K562 (cell line): ENCODE results near the gene ZNF382. TPM values are rescaled to one million over a fixed set of nuclear protein-coding genes. Genes with fewer than 3 reads are reported as not detected.

ENCODE experiments used
- ATAC-seq: fragments of 200-7000 bp; cut with Tn5 transposase; 3 replicates; pipeline ENCODE4 v1.9.1; 2020; ENCODE audit warnings: moderate library complexity
- BruUV-seq: library from RNA; stranded (reverse); fragments of 400-500 nt; replicated peaks from 2 replicates; lab custom pipeline; 2021; lab: Mats Ljungman, UMichigan
- CTCF ChIA-PET: fragments of 300-600 bp; formaldehyde crosslinking; extraction: SDS; loops from one replicate; lab custom pipeline; 2021; ENCODE audit warnings: low intra/inter-chr PET ratio; lab: Yijun Ruan, JAX
- POLR2A ChIA-PET: fragments of 300-600, 350-650 bp; sonication (Branson Sonifier 250); formaldehyde crosslinking; extraction: SDS; loops from one replicate; lab custom pipeline; 2021; ENCODE audit warnings: antibody characterized with exemption, inconsistent platforms; lab: Yijun Ruan, JAX
- DNase-seq, 4 experiments: peaks; one replicate each; pipeline versions ENCODE4 v3.0.0 to v3.0.0-alpha.2; 2011 to 2018; ENCODE audit warnings: low spot score in 3 of 4, mixed read lengths in 3 of 4; ENCODE audit errors: extremely low read depth in 1 of 4
- FAIRE-seq: peaks from 2 replicates; lab custom pipeline; 2011; peaks lifted over from hg19 to GRCh38; lab: Jason Lieb, UNC
- H2AFZ ChIP-seq: 2 replicates; pipeline ENCODE4 v1.6.0; 2011; ENCODE audit warnings: low read depth, low read length, control low read depth, inconsistent platforms
- H3K27ac ChIP-seq: fragments of 200-600 bp; 3 replicates; pipeline ENCODE4 v1.8.0; 2011; ENCODE audit warnings: low read depth, mild to moderate bottlenecking, control low read depth, inconsistent platforms, low read length, moderate library complexity, mixed read lengths; ENCODE audit errors: extremely low read depth
- H3K27me3 ChIP-seq, 2 experiments: fragments of 300-600 bp in 1 of 2; 2 replicates in 1 of 2; 3 replicates in 1 of 2; pipeline versions ENCODE4 v1.6.0 to v1.8.0; 2011; ENCODE audit warnings: inconsistent platforms in 2 of 2, low read length in 2 of 2, mild to moderate bottlenecking in 1 of 2, mixed read lengths in 1 of 2, moderate library complexity in 1 of 2; ENCODE audit not compliant: control insufficient read depth in 2 of 2, insufficient read depth in 2 of 2
- H3K36me3 ChIP-seq: fragments of 300-600 bp; 3 replicates; pipeline ENCODE4 v1.8.0; 2011; ENCODE audit warnings: mild to moderate bottlenecking, low read length, inconsistent platforms; ENCODE audit not compliant: control insufficient read depth, insufficient read depth
- H3K4me1 ChIP-seq, 2 experiments: fragments of 200-600 bp in 1 of 2; replicated peaks in 1 of 2; 2 replicates in 1 of 2; 3 replicates in 1 of 2; pipeline versions ENCODE4 v1.5.1 to v1.8.0; 2011; ENCODE audit warnings: inconsistent platforms in 2 of 2, low read length in 2 of 2, mild to moderate bottlenecking in 1 of 2, mixed read lengths in 1 of 2, moderate library complexity in 1 of 2; ENCODE audit not compliant: control insufficient read depth in 2 of 2, insufficient read depth in 2 of 2
- H3K4me2 ChIP-seq: 2 replicates; pipeline ENCODE4 v1.6.1; 2011; ENCODE audit warnings: low read length, control low read depth, inconsistent platforms, mixed read lengths; ENCODE audit not compliant: insufficient read depth
- H3K4me3 ChIP-seq: fragments of 200-600 bp; sonication (generic), shearing (Covaris generic); 2 replicates; pipeline ENCODE4 v1.5.1; 2016; ENCODE audit warnings: control low read depth, inconsistent platforms
- H3K79me2 ChIP-seq: fragments of 200-600 bp; 3 replicates; pipeline ENCODE4 v1.8.0; 2011; ENCODE audit warnings: low read length, inconsistent platforms; ENCODE audit not compliant: control insufficient read depth, insufficient read depth
- H3K9ac ChIP-seq, 2 experiments: 2 replicates each; pipeline versions ENCODE4 v1.6.0 to v1.6.1; 2011; ENCODE audit warnings: low read depth in 2 of 2, low read length in 2 of 2, control low read depth in 1 of 2, inconsistent platforms in 1 of 2, mild to moderate bottlenecking in 1 of 2, mixed read lengths in 1 of 2; ENCODE audit not compliant: insufficient read depth in 1 of 2
- H3K9me1 ChIP-seq: one replicate; pipeline ENCODE4 v1.6.0; 2011; ENCODE audit warnings: inconsistent platforms, mild to moderate bottlenecking, low read length, moderate library complexity; ENCODE audit not compliant: control insufficient read depth, insufficient read depth
- H3K9me3 ChIP-seq: replicated peaks from 2 replicates; pipeline ENCODE4 v1.5.1; 2011; ENCODE audit warnings: low read depth, low read length, inconsistent platforms; ENCODE audit not compliant: control insufficient read depth, insufficient read depth
- H4K20me1 ChIP-seq: replicated peaks from 2 replicates; pipeline ENCODE4 v1.6.1; 2011; ENCODE audit warnings: low read length, inconsistent platforms, mixed read lengths; ENCODE audit not compliant: control insufficient read depth, insufficient read depth
- FOSL1 ChIP-seq: fragments of 200-800 bp; sonication (Bioruptor generic); conservative IDR thresholded peaks from 2 replicates; pipeline ENCODE4 v1.6.1; 2016; ENCODE audit warnings: missing genetic modification characterization, missing compliant biosample characterization
- GATAD2B ChIP-seq: fragments of 450-650 bp; IDR thresholded peaks from 2 replicates; pipeline ENCODE4 v1.6.1; 2017; ENCODE audit warnings: mild to moderate bottlenecking, borderline replicate concordance
- MAFF ChIP-seq: IDR thresholded peaks from 2 replicates; pipeline ENCODE4 v1.6.1; 2012; ENCODE audit warnings: low read length, improper control_type of control experiment
- MIER1 ChIP-seq: fragments of 450-650 bp; IDR thresholded peaks from 2 replicates; pipeline ENCODE4 v1.6.1; 2016; ENCODE audit warnings: antibody characterized with exemption, mild to moderate bottlenecking, low read depth
- NFIC ChIP-seq: fragments of 450-650 bp; IDR thresholded peaks from 2 replicates; pipeline ENCODE4 v1.6.1; 2017; ENCODE audit warnings: mild to moderate bottlenecking, inconsistent platforms
- TCF15 ChIP-seq: fragments of 250-450 bp; sonication (Bioruptor Pico); IDR thresholded peaks from 2 replicates; pipeline ENCODE4 v1.8.0; 2022; ENCODE audit warnings: moderate library complexity, mild to moderate bottlenecking, inconsistent platforms
- TCF7L2 ChIP-seq: fragments of 150-350 bp; IDR thresholded peaks from 2 replicates; pipeline ENCODE4 v1.6.1; 2016; ENCODE audit warnings: low read depth, mild to moderate bottlenecking, low read length, moderate library complexity
- ZNF395 ChIP-seq: fragments of 200-800 bp; sonication (Bioruptor generic); IDR thresholded peaks from 2 replicates; pipeline ENCODE4 v1.6.1; 2017; ENCODE audit warnings: missing genetic modification characterization, missing compliant biosample characterization
- ZNF57 ChIP-seq: fragments of 450-650 bp; formaldehyde crosslinking; IDR thresholded peaks from 2 replicates; pipeline ENCODE4 v1.4.0; 2020; ENCODE audit warnings: mild to moderate bottlenecking, moderate library complexity
- ZNF780A ChIP-seq: fragments of 250-450 bp; sonication (Bioruptor Pico); IDR thresholded peaks from 2 replicates; pipeline ENCODE4 v1.5.0; 2021; ENCODE audit warnings: mild to moderate bottlenecking
- WGBS: fragments of 100-300 bp; shearing (Covaris generic); methylation state at CpG from one replicate; pipeline ENCODE4 v1.1.6; 2016; ENCODE audit warnings: low coverage, mixed read lengths; ENCODE audit not compliant: insufficient coverage; ENCODE audit errors: missing lambda C conversion rate; 5-methylcytosine and 5-hydroxymethylcytosine counted together
- in situ Hi-C: fragments of 300-500 bp; cut with MboI; formaldehyde crosslinking; loops from 4 replicates; pipeline ENCODE4 v1.15.0; 2018; ENCODE audit warnings: inconsistent platforms, mixed read lengths
- intact Hi-C: fragments of 100-400 bp; cut with micrococcal nuclease; formaldehyde crosslinking; loops from 2 replicates; pipeline ENCODE4 v1.14.2; 2022
- polyA plus RNA-seq, 8 experiments: library from polyadenylated mRNA; depleted of rRNA in 4 of 8; stranded (reverse) in 5 of 8; unstranded in 3 of 8; fragments of >200 nt; fragmentation: Nextera tagmentation in 2 of 8; fragmentation: Illumina TruSeq in 1 of 8; extraction: Ambion mirVana in 2 of 8; extraction: Trizol in 1 of 8; gene quantifications; 2 replicates each; pipeline versions ENCODE4 v1.2.1 to v1.2.3, GENCODE V29; 2011 to 2014; ENCODE audit warnings: inconsistent platforms in 1 of 8, missing spikeins in 1 of 8
- total RNA-seq, 7 experiments: library from RNA; depleted of rRNA in 6 of 7; stranded (reverse); fragments of >200 nt in 6 of 7; fragmentation: Illumina TruSeq in 2 of 7; extraction: Trizol in 2 of 7; gene quantifications; 2 replicates each; pipeline versions ENCODE4 v1.2.1 to v1.2.3, GENCODE V29; 2011 to 2021; ENCODE audit warnings: low replicate concordance in 1 of 7
- TF ChIP-seq, protein P1 (sequence below): fragments of 450-650 bp; IDR thresholded peaks from 2 replicates; pipeline ENCODE4 v1.6.1; 2016; ENCODE audit warnings: low read depth, mild to moderate bottlenecking, moderate library complexity
- TF ChIP-seq, protein P2 (sequence below): fragments of 450-650 bp; formaldehyde crosslinking; IDR thresholded peaks from 2 replicates; pipeline ENCODE4 v1.4.0; 2020; ENCODE audit warnings: mild to moderate bottlenecking

Gene ZNF382
- total and polyA plus RNA-seq, 9 of the 15 experiments (the other 6 are each of a cell fraction or from before 2014, with no cell fraction given): 0.04 to 0.27 (median 0.16) TPM; not detected in 5

GRCh38 chr19:36564391-36564790 lies 40.7 kb upstream of the ZNF382 start:
- Histone ChIP-seq H3K9me1 (no peaks in the 10 kb centered on the region), H3K4me3 (no peak overlapping the region), H3K9ac (no peak overlapping the region), H3K36me3 (peaks cover 26% of the 10 kb centered on the region; the same call in 2 of the 3 replicates), H3K79me2 (peaks cover 34% of the 10 kb centered on the region; the same call in 2 of the 3 replicates), H3K9me3 (peaks cover 2% of the 10 kb centered on the region), H3K27me3 (no peaks in the 10 kb centered on the region), H3K4me1 (no peaks in the 10 kb centered on the region; a peak in 1 of 5 replicates), H4K20me1 (no peaks in the 10 kb centered on the region), H2AFZ (no peak overlapping the region)
- no peak for FAIRE-seq
- WGBS: 100% methylated on average over 1 of the region's 1 CpG
- DNase-seq: no peak
- no peak for TF ChIP-seq MAFF
- TF ChIP-seq, all 486 proteins: peak for 0
- ChIA-PET CTCF (no interaction called here), POLR2A (interaction anchor here (1.5 kb wide), 1 partner anchor 9 kb away, joined by 8 read pairs; the partner anchor contains the start of gene ZNF529)
- no peak overlapping the region for H3K27ac ChIP-seq
- in situ Hi-C loops (no loop called here), intact Hi-C loops (no loop called here)
- no peak for ATAC-seq
- BruUV-seq: no TSS peak
- H3K4me2 ChIP-seq: no peak overlapping the region

DNA sequence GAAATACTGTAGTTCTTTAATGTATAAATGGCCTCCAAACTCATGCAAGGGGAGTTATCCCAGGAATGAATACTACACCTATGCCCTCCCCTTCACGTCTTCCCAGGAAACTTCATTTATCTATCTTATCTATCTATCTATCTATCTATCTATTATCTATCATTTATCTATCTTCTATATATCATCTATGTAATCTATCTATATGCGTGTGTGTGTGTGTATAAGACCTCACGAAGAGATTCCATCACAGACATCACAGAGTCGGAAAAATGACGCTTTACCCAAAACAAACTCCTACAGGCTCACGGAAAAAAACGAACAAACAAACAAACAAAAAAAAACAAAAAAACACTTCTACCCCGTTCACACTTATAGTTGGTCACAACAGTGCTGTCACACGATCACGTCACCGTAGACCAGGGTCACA lies 32.5 kb upstream of the ZNF382 start:
- ATAC-seq: no peak
- 2% methylated on average over 11 of the region's 11 CpGs for WGBS
- TF ChIP-seq TCF15 (no peak), MIER1 (0 out of 2 replicates have a peak, but pooled peaks have one; percentile 41), ZNF395 (CRISPR knock-in tag) (no peak), FOSL1 (peak; percentile 39; the same call in 1 of the 2 replicates), GATAD2B (peak; percentile 79; the same call in 1 of the 2 replicates), TCF7L2 (no peak), NFIC (no peak), ZNF57 (CRISPR knock-in tag) (no peak), ZNF780A (no peak)
- TF ChIP-seq, protein P1, sequence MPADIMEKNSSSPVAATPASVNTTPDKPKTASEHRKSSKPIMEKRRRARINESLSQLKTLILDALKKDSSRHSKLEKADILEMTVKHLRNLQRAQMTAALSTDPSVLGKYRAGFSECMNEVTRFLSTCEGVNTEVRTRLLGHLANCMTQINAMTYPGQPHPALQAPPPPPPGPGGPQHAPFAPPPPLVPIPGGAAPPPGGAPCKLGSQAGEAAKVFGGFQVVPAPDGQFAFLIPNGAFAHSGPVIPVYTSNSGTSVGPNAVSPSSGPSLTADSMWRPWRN: 0 out of 2 replicates have a peak, but pooled peaks have one; percentile 15
- TF ChIP-seq, protein P2, sequence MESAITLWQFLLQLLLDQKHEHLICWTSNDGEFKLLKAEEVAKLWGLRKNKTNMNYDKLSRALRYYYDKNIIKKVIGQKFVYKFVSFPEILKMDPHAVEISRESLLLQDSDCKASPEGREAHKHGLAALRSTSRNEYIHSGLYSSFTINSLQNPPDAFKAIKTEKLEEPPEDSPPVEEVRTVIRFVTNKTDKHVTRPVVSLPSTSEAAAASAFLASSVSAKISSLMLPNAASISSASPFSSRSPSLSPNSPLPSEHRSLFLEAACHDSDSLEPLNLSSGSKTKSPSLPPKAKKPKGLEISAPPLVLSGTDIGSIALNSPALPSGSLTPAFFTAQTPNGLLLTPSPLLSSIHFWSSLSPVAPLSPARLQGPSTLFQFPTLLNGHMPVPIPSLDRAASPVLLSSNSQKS (CRISPR knock-in tag): no peak

More for the DNA sequence above, 32.5 kb upstream of the ZNF382 start:
- no peaks in the 10 kb centered on the region; the same call in 1 of the 2 replicates for H3K9me3 ChIP-seq
- in situ Hi-C loops: no loop called here
- peak overlapping the region; percentile 75 for H3K4me2 ChIP-seq
- peaks cover 49% of the 10 kb centered on the region for H3K36me3 ChIP-seq
- peak overlapping the region; percentile 91 for H3K4me3 ChIP-seq
- intact Hi-C loops: loop anchor here (1.0 kb wide), 1 partner anchor 44 kb away; the partner anchor contains the start of gene ZNF260
- H3K9me1 ChIP-seq: no peaks in the 10 kb centered on the region
- DNase-seq (no peak), FAIRE-seq (no peak)
- H3K4me1 ChIP-seq: peaks cover 0 to 9% of the 10 kb centered on the region in 2 experiments; a peak in 2 of 5 replicates
- H4K20me1 ChIP-seq: no peaks in the 10 kb centered on the region
- CTCF ChIA-PET: no interaction called here
- peak overlapping the region; percentile 96 for H3K27ac ChIP-seq
- TSS peak; percentile 71 for BruUV-seq
- H3K27me3 ChIP-seq: no peaks in the 10 kb centered on the region
- peak overlapping the region; percentile 96 for H2AFZ ChIP-seq
- H3K9ac ChIP-seq: peak overlapping the region; percentile 92 to 93
- POLR2A ChIA-PET: interaction anchor here (0.6 to 1.4 kb wide), 8 partner anchors 9 to 171 kb away, joined by 3 to 8 read pairs (median 3); no protein-coding TSS in a partner anchor
- H3K79me2 ChIP-seq: peaks cover 55% of the 10 kb centered on the region
